ENCODE data around the gene PTPRH. TPM values are rescaled to one million over a fixed set of nuclear protein-coding genes. Genes with fewer than 3 reads are reported as not detected.

PTPRH gene
- total and polyA plus RNA-seq, 2 donors (not counting 1 experiment from before 2014, with no cell fraction given): not detected

DNA sequence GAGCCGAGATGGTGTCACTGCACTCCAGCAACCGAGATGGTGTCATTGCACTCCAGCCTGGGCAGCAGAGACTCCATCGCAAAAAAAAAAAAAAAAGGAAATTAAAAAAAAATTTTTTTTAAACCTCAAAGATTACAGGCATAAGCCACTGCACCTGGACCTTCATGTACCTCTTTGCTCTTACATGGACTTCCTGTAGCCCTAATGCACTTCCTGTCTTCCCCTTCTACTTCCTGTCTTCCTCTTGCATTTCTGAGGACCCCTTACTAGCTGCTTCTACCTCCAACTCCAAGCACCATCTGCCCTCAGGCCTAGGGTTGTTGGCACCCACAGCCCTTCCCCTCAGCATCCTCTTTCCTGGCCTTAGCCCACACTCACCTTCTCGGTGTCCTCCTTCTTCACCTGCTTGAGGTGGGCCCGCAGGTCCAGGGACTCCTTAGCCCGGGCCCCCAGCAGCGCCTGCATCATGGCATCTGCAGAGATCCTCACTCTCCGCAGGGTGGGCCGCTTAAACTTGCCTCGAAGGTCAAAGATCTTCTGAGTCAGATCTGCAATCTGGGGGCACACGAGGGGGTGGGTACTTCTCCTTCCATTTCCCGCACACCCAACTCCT, 55.5 kb downstream of the PTPRH start:
- H3K9me3 ChIP-seq (ENCODE audit: control extremely low read depth in 1 of 3, control insufficient read depth in 2 of 3, insufficient read depth in 1 of 3, low read length in 2 of 3): peaks cover 0 to 41% (median 3%) of the 10 kb centered on the region in 3 donors

More for the DNA sequence above, 55.5 kb downstream of the PTPRH start:
- H2AFZ ChIP-seq (ENCODE audit: insufficient read depth, low read depth, low read length, poor library complexity, severe bottlenecking): no peak overlapping the region
- ChIA-PET CTCF (interaction anchor here (1.7 kb wide), 1 partner anchor 13 kb away, joined by 6 read pairs; no protein-coding TSS in a partner anchor), POLR2A (interaction anchor here (0.6 kb wide), 1 partner anchor 10 kb away, joined by 5 read pairs; no protein-coding TSS in a partner anchor)
- peaks cover 5% of the 10 kb centered on the region for H3K9me3 Mint-ChIP-seq (ENCODE audit: insufficient read depth)
- peaks cover 21% of the 10 kb centered on the region for H3K4me1 Mint-ChIP-seq
- peaks cover 12 to 14% of the 10 kb centered on the region in 2 donors for H3K4me1 ChIP-seq (ENCODE audit: control insufficient read depth in 2 of 2, insufficient read depth in 2 of 2, low read length in 2 of 2)
- no peak overlapping the region for H3K27ac ChIP-seq (ENCODE audit: low read length in 2 of 2)
- 86% methylated on average over 10 of the region's 12 CpGs for WGBS (ENCODE audit: insufficient coverage)
- no peak for TF ChIP-seq EZH2 (IDR thresholded peaks at IDR 0.05; ENCODE audit: borderline replicate concordance, insufficient read depth, low read depth, low read length, poor library complexity, severe bottlenecking)
- TF ChIP-seq CTCF (IDR thresholded peaks at IDR 0.05): no peak
- no peak overlapping the region for H3K9ac ChIP-seq (ENCODE audit: low read length)
- no peaks in the 10 kb centered on the region for H3K36me3 ChIP-seq (replicated peaks in 1 of 2; ENCODE audit: control extremely low read depth in 1 of 2, control insufficient read depth in 1 of 2, extremely low read depth in 1 of 2, insufficient read depth in 2 of 2, low read length in 1 of 2)
- ATAC-seq (ENCODE audit: low read depth) (no peak), DNase-seq (no peak)
- H3K79me2 ChIP-seq (ENCODE audit: control insufficient read depth, insufficient read depth, low read length): no peaks in the 10 kb centered on the region
- H3K27ac Mint-ChIP-seq: no peak overlapping the region
- peaks cover 42% of the 10 kb centered on the region for H3K27me3 Mint-ChIP-seq
- H3K27me3 ChIP-seq (replicated peaks in 1 of 4; ENCODE audit: control extremely low read depth in 1 of 4, control insufficient read depth in 3 of 4, insufficient read depth in 4 of 4, low read length in 3 of 4): peaks cover 0 to 45% (median 13%) of the 10 kb centered on the region in 4 experiments
- H3K4me3 ChIP-seq (ENCODE audit: control extremely low read depth in 1 of 5, extremely low read depth in 1 of 5, insufficient read depth in 1 of 5, low read depth in 2 of 5, low read length in 4 of 5): no peak overlapping the region
- intact Hi-C loops (cut with micrococcal nuclease): no loop called here
- H3K4me2 ChIP-seq (replicated peaks; ENCODE audit: low read depth, low read length, poor library complexity, severe bottlenecking): no peak overlapping the region
- H4K20me1 ChIP-seq (ENCODE audit: control insufficient read depth, insufficient read depth, low read length, poor library complexity, severe bottlenecking): no peaks in the 10 kb centered on the region
- no peak overlapping the region for H3K4me3 Mint-ChIP-seq

Measured in B cell (primary cell).